Activated T-cell treated with anti-CD3 and anti-CD28 coated beads for 24 hours (primary cell): Measurements from ENCODE around the gene OMG.
"Not testable (repeated sequence)": the region's sequence is repeated elsewhere in the genome, so short reads cannot be mapped to it uniquely, and the experiment has no call there.

Experiments used
- DNase-seq: peaks from one replicate; pipeline ENCODE4 v3.0.0-alpha.2; 2020; ENCODE audit warnings: low read depth

The OMG gene

DNA sequence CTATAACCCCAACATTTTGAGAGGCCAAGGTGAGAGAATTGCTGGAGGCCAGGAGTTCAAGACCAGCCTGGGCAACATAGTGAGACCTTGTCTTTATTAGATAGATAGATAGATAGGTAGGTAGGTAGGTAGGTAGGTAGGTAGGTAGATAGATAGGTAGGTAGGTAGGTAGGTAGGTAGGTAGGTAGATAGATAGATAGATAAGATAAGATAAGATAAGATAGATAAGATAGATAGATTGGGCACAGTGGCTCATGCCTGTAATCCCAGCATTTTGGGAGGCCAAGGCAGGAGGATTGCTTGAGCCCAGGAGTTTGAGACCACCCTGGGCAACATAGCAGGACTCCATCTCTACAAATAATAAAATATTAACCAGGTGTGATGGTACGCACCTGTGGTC lies 34.1 kb downstream of the OMG start:
- not testable (repeated sequence) for DNase-seq

DNA sequence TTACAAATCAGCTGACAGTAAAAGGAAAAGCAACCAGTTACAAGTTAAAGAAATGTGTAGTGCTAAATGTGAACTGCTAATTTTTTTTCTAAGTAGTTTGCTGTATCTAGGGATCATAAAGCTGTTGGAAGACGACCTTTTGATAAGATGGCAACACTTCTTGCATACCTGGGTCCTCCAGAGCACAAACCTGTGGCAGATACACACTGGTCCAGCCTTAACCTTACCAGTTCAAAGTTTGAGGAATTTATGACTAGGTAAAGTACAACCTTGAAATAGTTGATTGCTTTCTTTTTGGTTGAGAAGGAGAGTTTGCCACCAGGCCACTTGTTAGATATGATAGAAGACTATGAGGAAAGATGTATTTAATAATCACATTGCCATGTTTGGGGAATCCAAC lies 35.4 kb downstream of the OMG start:
- DNase-seq = no peak

DNA sequence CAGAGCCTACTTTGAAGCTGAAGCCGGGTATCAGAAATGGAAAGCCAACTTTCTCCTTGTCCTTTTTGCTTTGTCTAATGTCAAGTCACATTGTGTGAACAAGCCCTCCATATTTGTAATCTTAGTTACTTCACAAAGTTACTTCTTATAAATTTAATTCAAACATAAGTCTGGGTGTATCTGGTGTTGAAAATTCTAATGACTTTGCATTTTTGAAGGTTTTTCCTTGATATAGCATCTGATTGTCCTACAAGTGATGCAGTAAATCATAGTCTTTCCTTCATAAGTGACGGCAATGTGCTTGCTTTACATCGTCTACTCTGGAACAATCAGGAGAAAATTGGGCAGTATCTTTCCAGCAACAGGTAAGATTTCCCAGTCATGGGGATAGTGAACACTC lies 36.9 kb downstream of the OMG start:
- DNase-seq = no peak

DNA sequence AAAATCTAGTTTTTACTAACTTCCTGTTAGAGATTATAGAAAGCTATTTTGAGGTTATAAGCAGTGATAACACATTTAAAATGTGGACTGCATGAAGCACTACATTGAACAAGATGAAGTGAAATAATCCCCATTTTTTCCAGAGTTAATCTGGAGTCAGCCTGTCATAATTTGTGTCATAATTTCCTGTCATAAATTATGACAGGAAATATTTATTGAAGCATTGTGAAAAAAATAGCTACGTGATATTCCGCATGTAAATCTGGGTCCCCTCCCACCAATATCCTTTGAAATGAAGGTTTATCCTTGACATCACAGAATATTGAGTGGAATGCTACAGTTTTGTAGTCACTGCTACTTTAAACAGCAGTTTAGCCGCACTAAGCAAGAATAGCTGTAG lies 40.1 kb downstream of the OMG start:
- DNase-seq = no peak

DNA sequence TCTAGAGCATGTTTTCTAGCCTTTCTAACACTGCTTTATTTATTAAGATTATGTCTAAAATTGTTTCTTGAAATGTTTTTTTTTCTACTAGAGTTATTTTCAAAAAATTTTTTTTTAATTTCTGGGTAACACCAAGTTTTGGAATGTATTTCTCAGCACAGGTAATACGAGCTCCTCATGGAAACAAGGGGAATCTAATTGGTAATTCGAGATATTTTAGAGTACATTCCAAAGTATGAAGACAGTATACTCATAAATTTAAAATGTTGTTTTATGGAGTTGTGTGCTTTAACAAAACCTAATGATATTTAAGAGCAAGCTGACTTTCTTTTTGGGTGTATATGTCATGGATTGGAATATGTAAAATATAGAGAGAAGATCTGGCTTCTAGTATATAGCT lies 42.4 kb downstream of the OMG start:
- no peak for DNase-seq

DNA sequence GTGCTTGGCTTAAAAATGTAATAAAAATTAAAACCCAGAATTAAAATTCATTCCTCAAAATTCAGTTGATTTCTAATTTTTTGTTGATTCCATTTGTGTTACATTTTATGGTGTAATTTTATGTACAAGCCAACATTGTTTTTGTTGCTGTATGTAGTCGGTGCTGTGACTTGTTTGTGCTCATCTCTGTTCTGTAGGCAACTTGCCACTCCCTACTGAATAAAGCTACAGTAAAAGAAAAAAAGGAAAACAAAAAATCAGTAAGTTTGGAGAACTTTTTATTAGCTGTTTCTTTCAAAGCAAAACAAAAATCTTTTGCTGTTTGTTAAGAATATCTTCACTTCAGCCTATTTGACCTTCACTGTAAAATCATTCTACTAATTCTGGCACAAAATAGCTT lies 44.3 kb downstream of the OMG start:
- DNase-seq = no peak

DNA sequence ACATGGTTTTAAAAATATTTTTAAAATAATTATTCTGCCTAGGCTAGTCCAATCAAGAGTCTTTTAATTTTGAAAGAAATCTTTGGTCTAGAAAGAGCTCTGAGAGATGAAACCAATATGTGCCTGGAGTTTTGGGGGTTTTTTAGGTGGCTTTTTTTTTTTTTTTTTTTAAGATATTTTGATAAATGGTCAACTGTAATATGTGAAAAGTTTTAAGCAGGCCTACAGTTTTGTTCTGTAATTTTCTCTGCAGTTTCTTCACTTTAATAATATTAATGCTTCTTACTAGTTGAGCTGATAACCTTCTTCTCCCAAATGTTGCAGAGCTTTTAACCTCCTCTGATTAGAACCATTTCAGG lies 45.1 kb downstream of the OMG start:
- no peak for DNase-seq

DNA sequence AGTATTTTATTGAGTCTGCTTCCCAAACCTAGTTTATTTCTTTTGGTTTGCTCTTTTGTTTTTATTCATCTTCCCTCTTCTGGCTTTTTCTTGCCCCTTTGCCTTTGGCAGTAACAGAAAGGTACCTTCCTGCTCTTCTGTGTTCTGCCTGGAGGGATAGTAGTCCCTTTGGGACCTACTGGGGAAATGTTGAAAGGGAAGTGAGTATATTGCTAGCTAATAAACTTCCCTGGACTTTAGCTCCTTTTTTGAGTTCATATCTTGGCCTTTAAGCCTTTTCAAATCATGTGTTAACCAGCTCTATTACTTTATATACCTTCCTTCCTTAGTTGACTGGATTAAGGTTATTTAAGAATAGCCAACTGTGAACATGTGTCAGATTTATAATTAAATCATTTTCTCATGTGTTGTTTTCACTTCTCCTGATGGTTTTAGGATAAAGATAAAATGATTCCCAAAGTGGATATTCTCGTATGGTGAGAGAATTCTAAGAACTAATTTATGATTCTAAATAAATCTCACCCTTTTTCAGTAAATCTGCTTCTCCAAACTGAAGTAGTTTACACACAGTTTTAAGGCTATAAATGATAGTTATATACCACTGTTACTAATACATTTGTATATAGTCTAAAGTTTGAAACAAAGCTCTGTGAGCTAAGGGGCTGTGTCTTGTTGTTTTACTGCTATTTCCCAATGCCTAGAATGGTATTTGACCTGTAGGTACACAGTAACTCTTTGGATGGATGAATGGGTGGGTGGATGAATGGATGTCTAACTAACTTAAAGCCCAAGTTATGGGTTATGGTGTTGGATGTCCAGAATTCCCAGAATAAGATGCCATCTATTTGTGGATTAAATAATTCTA lies 45.7 kb downstream of the OMG start:
- DNase-seq = no peak

DNA sequence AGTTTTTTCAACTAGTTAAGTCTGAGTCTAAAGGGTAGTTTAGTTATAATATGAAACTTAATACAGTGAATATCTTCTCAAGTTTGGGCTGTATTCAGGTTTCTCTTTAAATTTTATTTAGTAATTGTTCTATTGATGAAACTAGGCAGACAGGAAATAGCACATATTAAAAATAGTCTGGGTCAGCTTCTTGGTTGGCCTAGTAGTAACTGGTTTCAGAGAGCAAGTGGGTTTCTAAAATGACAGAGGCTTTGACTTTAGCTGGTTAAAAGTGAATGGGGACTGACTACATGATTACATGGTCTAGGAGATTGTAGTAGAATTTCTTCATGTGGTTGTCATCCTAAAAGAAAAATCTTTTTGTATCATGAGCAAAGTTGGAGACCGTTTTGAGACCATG lies 46.8 kb downstream of the OMG start:
- DNase-seq = no peak

DNA sequence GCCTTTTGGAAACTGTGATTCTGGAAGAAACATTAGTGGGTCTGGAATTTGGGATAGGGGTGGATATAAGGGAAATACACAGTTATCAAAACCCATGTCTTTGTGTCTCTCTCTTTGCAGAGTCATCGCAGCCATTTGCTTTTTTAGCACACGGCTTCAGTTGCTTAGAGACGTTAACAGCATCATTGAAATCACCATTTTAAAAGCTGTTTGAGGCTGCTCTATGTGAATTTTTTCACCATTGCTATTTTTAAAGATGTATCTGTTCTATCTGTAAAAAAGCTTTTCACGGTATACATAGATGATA lies 47.3 kb downstream of the OMG start:
- no peak for DNase-seq

DNA sequence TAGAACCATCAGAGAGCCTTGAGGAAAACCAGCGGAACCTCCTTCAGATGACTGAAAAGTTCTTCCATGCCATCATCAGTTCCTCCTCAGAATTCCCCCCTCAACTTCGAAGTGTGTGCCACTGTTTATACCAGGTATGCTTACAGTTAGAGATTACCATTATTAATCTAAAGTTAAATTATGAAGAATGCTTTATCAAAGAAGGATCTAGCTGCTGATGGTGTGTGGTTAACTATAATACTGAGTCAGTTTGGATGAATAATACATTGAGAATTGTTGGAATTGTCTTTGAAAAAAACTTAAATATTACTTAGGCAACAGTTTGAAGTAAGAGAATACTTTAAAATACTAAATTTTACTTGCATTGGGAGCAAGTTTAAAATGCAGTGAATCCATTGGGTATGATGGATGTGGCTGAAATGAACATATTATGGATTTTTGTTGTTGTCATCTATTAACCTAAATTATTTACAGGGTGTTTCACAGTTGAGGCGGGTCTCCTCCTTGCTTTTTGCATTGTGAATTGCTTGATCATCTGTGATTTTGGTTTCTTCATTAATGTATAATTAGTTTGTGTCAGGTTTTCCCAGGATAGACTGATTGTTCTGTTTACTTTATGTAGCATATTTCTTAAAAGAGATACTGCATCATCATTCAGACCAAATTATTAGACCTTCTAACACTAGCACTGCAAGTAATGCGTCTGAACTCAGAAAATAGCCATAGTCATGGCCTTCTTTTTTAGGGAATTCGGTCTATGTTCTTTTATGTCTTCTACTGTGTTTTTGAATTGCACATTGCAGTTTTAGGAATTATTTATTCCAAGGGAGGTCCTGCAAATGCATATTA lies 47.8 kb downstream of the OMG start:
- DNase-seq = no peak
